22Rv1 (cell line): Measurements from ENCODE around the gene PHLPP2.
"Not testable (repeated sequence)": the region's sequence is repeated elsewhere in the genome, so short reads cannot be mapped to it uniquely, and the experiment has no call there.

Source experiments
- H3K27ac ChIP-seq: fragments of 450-650 bp; 2 replicates; pipeline ENCODE4 v1.5.1; 2017
- CTCF ChIP-seq: fragments of 450-650 bp; IDR thresholded peaks from 2 replicates; pipeline ENCODE4 v1.5.1; 2017; ENCODE audit warnings: mild to moderate bottlenecking
- ZFX ChIP-seq: fragments of 450-650 bp; IDR thresholded peaks from 2 replicates; pipeline ENCODE4 v1.6.1; 2017; ENCODE audit warnings: antibody characterized with exemption, borderline replicate concordance

PHLPP2 gene

DNA sequence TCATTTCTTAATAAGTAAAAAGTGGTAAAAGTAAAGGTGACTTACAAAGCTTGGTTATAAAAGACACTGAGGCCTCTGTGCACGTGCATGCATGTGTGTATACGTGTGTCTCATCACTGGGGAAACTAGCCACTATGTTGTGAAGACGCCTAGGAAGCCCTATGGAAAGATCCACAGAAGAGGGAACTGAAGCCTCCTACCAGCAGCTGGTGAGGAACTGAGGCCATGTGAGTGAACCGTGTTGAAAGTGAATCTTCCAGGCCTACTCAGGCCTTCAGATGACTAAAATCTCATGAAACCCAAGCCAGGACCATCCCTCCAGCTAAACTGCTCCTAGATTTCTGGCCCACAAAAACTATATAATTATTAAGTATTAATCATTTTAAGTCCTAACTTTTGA, 23.7 kb downstream of the PHLPP2 start:
- H3K27ac ChIP-seq: no peak overlapping the region
- no peak for TF ChIP-seq ZFX
- no peak for TF ChIP-seq CTCF

- no peak for TF ChIP-seq ZFX
- no peak for TF ChIP-seq CTCF
- no peak overlapping the region for H3K27ac ChIP-seq
These were observed 26.0 kb downstream of the PHLPP2 start for GRCh38 chr16:71698491-71698890.

DNA sequence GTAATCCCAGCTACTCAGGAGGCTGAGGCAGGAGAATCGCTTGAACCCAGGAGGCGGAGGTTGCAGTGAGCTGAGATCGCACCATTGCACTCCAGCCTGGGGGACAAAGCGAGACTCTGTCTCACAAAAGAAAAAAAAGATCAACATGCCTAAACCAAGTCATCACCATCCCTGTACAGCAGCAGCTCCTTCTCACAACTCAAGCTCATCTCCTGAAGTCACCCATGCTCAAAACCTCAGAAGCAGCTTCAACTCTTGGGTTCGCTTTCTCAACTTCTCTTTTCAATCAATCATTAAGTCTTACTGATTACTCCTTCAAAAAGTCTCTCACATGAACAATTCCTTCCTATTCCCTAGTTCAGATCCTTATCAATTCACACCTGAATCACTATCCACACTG, 31.3 kb downstream of the PHLPP2 start:
- TF ChIP-seq ZFX (no peak), CTCF (no peak)

GRCh38 chr16:71689901-71690300, 34.6 kb downstream of the PHLPP2 start:
- TF ChIP-seq CTCF (no peak), ZFX (no peak)
- no peak overlapping the region for H3K27ac ChIP-seq

More for the DNA sequence above, 31.3 kb downstream of the PHLPP2 start:
- H3K27ac ChIP-seq: no peak overlapping the region

- TF ChIP-seq CTCF (no peak), ZFX (no peak)
These were observed 36.6 kb downstream of the PHLPP2 start for GRCh38 chr16:71687861-71688260.

GRCh38 chr16:71684280-71684679, 40.2 kb downstream of the PHLPP2 start:
- H3K27ac ChIP-seq: not testable (repeated sequence)

More at GRCh38 chr16:71687861-71688260, 36.6 kb downstream of the PHLPP2 start:
- no peak overlapping the region for H3K27ac ChIP-seq

- no peak for TF ChIP-seq CTCF
- TF ChIP-seq ZFX: no peak
- H3K27ac ChIP-seq: no peak overlapping the region
These were observed 43.1 kb downstream of the PHLPP2 start for GRCh38 chr16:71681360-71681759.

DNA sequence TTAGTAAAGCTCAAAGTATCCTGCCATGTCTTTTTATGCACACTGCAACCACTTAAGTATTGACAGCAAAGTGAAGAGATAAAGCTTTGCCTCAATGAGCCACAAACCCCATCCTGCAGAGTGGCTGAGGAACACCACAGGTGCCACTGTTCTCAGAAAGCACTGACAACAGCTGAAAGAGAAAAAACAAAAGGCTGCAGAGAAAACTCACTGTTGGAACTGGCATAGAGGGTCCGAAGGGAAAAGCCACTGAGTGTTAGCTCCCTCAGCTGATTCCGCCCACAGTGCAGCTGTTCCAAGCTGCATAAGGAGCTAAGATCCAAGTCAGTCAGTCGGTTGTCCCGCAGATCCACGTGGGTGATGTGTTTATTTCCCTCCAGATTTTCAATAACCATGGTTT, 48.3 kb downstream of the PHLPP2 start:
- H3K27ac ChIP-seq: no peak overlapping the region
- no peak for TF ChIP-seq ZFX
- no peak for TF ChIP-seq CTCF
